Hepatocyte (in vitro differentiated cells): ENCODE results near the gene TOB2. TPM values are rescaled to one million over a fixed set of nuclear protein-coding genes. Genes with fewer than 3 reads are reported as not detected.

Source experiments
- DNase-seq: peaks from one replicate; pipeline ENCODE4 v3.0.0-alpha.2; 2016; ENCODE audit warnings: low spot score
- H2AFZ ChIP-seq: fragments of 200-600 bp; sonication (generic); 2 replicates; pipeline ENCODE4 v1.6.0; 2016; ENCODE audit warnings: antibody characterized with exemption, mild to moderate bottlenecking
- H3K27ac ChIP-seq: fragments of 200-600 bp; sonication (generic); 2 replicates; pipeline ENCODE4 v1.5.1; 2016; ENCODE audit warnings: mild to moderate bottlenecking
- H3K27me3 ChIP-seq: fragments of 200-600 bp; sonication (generic); 2 replicates; pipeline ENCODE4 v1.6.1; 2016
- H3K36me3 ChIP-seq: fragments of 200-600 bp; sonication (generic); replicated peaks from 2 replicates; pipeline ENCODE4 v1.5.1; 2016; ENCODE audit warnings: low read depth; ENCODE audit not compliant: insufficient read depth
- H3K4me1 ChIP-seq: fragments of 200-600 bp; sonication (generic); 2 replicates; pipeline ENCODE4 v1.5.1; 2016; ENCODE audit warnings: mild to moderate bottlenecking, moderate library complexity; ENCODE audit not compliant: insufficient read depth
- H3K4me2 ChIP-seq: fragments of 200-600 bp; sonication (generic); 2 replicates; pipeline ENCODE4 v1.6.0; 2016
- H3K4me3 ChIP-seq: fragments of 200-600 bp; sonication (generic); 2 replicates; pipeline ENCODE4 v1.5.1; 2016; ENCODE audit warnings: mild to moderate bottlenecking
- H3K79me2 ChIP-seq: fragments of 200-600 bp; sonication (generic); 2 replicates; pipeline ENCODE4 v1.6.0; 2017; ENCODE audit warnings: mild to moderate bottlenecking
- H3K9me2 ChIP-seq: fragments of 200-600 bp; sonication (generic); replicated peaks from 2 replicates; pipeline ENCODE4 v1.6.0; 2017; ENCODE audit warnings: mild to moderate bottlenecking; ENCODE audit not compliant: insufficient read depth
- H3K9me3 ChIP-seq: fragments of 200-600 bp; sonication (generic); 2 replicates; pipeline ENCODE4 v1.5.1; 2016; ENCODE audit warnings: low read depth, mild to moderate bottlenecking
- H4K20me1 ChIP-seq: fragments of 200-600 bp; sonication (generic); 2 replicates; pipeline ENCODE4 v1.6.0; 2016; ENCODE audit warnings: mild to moderate bottlenecking; ENCODE audit not compliant: insufficient read depth, poor library complexity, severe bottlenecking
- CTCF ChIP-seq: fragments of 200-600 bp; sonication (generic); IDR thresholded peaks from 2 replicates; pipeline ENCODE4 v1.5.1; 2016; ENCODE audit warnings: antibody characterized with exemption, mild to moderate bottlenecking; ENCODE audit not compliant: poor library complexity
- EZH2 ChIP-seq: fragments of 200-600 bp; sonication (generic); IDR thresholded peaks from 2 replicates; pipeline ENCODE4 v1.6.1; 2016; ENCODE audit warnings: antibody characterized with exemption, mild to moderate bottlenecking, borderline replicate concordance
- EZH2phosphoT487 ChIP-seq: fragments of 200-600 bp; sonication (generic); IDR thresholded peaks from one replicate; pipeline ENCODE4 v1.6.1; 2018; ENCODE audit warnings: antibody characterized with exemption, mild to moderate bottlenecking, low read depth, moderate library complexity; ENCODE audit not compliant: unreplicated experiment, severe bottlenecking
- WGBS: methylation state at CpG from one replicate; pipeline ENCODE4 v1.1.6; 2016; ENCODE audit warnings: low lambda C conversion rate; ENCODE audit errors: missing lambda C conversion rate; 5-methylcytosine and 5-hydroxymethylcytosine counted together
- polyA plus RNA-seq: library from polyadenylated mRNA; unstranded; fragments of >200 nt; fragmentation: Nextera tagmentation; extraction: Ambion mirVana; gene quantifications from 2 replicates; pipeline ENCODE4 v1.2.1, GENCODE V29; 2016
- total RNA-seq: library from RNA; depleted of rRNA; stranded (reverse); fragments of >200 nt; gene quantifications from 2 replicates; pipeline ENCODE4 v1.2.3, GENCODE V29; 2014

The TOB2 gene, protein sequence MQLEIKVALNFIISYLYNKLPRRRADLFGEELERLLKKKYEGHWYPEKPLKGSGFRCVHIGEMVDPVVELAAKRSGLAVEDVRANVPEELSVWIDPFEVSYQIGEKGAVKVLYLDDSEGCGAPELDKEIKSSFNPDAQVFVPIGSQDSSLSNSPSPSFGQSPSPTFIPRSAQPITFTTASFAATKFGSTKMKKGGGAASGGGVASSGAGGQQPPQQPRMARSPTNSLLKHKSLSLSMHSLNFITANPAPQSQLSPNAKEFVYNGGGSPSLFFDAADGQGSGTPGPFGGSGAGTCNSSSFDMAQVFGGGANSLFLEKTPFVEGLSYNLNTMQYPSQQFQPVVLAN
- total RNA-seq (33.2 and 37.8 TPM in 2 replicates), polyA plus RNA-seq (30.8 and 38.5 TPM in 2 replicates)

DNA sequence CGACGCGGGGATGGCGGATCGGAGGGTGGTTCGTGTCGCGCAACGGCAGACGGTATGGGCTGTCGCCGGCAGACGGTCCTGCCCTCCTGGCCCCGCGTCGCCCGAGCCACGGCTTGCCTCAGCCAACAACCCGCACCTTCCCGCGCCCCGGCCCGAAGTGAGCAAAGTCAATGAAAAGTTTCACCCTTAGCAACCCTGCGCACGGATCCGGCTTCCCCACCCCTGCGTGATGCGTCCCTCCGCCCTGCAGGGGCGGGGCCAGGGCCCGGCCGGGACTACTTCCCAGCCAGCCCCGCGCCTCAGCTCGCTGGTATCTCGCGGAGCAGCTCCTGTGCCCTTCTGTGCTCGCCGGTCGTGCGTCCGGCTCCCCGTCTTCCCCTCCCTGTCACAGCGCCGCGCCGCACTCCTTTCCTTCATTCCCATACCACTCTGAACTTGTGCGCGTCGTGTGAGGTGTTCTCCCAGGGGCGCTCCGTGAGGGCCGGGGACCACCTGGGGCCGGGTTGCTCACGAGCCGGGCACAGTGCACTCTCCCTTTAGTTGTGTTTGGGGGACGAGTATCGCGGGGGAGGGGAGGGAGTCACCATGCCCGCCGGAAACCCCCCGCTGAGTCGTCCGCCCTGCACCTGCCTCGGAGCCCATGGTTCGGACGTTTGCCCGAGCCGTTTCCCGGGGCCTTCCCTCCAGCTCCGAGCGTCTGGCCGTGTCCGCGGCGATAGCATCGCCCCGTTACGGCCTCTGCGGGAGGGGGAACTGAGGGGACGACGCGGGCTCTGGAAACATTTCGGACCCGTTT is at the start of gene TOB2:
TOB2 (minus strand) TSS at position 163 of the 796 bp plus-strand sequence. CDS start 9,456 bp downstream, outside the sequence.
- DNase-seq = peak; percentile 98
- TF ChIP-seq EZH2phosphoT487 = no peak
- no peak for TF ChIP-seq EZH2
- no peak for TF ChIP-seq CTCF
- Histone ChIP-seq H3K27ac (peak within 1 kb of the TSS; percentile 98), H3K4me2 (peak within 1 kb of the TSS; percentile 97), H4K20me1 (peaks cover 22% of the 10 kb centered on the region), H3K9me2 (no peaks in the 10 kb centered on the region), H3K4me1 (peaks cover 3% of the 10 kb centered on the region), H3K27me3 (no peaks in the 10 kb centered on the region), H3K9me3 (no peaks in the 10 kb centered on the region), H3K36me3 (no peaks in the 10 kb centered on the region), H3K4me3 (peak within 1 kb of the TSS; percentile 43), H3K79me2 (peaks cover 46% of the 10 kb centered on the region), H2AFZ (peak within 1 kb of the TSS; percentile 59)
- 1% methylated on average over 68 of the region's 85 CpGs for WGBS

- H3K79me2 ChIP-seq = peaks cover 95% of the 10 kb centered on the region
- H3K36me3 ChIP-seq = no peaks in the 10 kb centered on the region
- no peak overlapping the region for H3K4me3 ChIP-seq
- DNase-seq = no peak
- H3K9me2 ChIP-seq = no peaks in the 10 kb centered on the region
- H2AFZ ChIP-seq = no peak overlapping the region
- H3K27me3 ChIP-seq = no peaks in the 10 kb centered on the region
- no peak overlapping the region for H3K4me2 ChIP-seq
- TF ChIP-seq EZH2 (no peak), CTCF (no peak), EZH2phosphoT487 (no peak)
- no peaks in the 10 kb centered on the region for H3K9me3 ChIP-seq
- H3K4me1 ChIP-seq = peaks cover 42% of the 10 kb centered on the region
- WGBS = 68% methylated on average over 5 of the region's 5 CpGs
- H3K27ac ChIP-seq = peak overlapping the region; percentile 9
- H4K20me1 ChIP-seq = peaks cover 67% of the 10 kb centered on the region
Measured at GRCh38 chr22:41491374-41492100, 44.9 kb upstream of the TOB2 start.

GRCh38 chr22:41488596-41489385 is 42.2 kb upstream of the TOB2 start:
- 70% methylated on average over 3 of the region's 3 CpGs for WGBS
- H3K79me2 ChIP-seq = peaks cover 94% of the 10 kb centered on the region
- no peaks in the 10 kb centered on the region for H3K9me3 ChIP-seq
- no peaks in the 10 kb centered on the region for H3K36me3 ChIP-seq
- no peaks in the 10 kb centered on the region for H3K9me2 ChIP-seq
- H3K4me2 ChIP-seq = no peak overlapping the region
- no peaks in the 10 kb centered on the region for H3K27me3 ChIP-seq
- TF ChIP-seq EZH2phosphoT487 (no peak), EZH2 (no peak), CTCF (no peak)
- DNase-seq = no peak
- H3K27ac ChIP-seq = peak overlapping the region; percentile 68
- peaks cover 61% of the 10 kb centered on the region for H4K20me1 ChIP-seq
- peaks cover 43% of the 10 kb centered on the region for H3K4me1 ChIP-seq
- no peak overlapping the region for H2AFZ ChIP-seq
- no peak overlapping the region for H3K4me3 ChIP-seq
